Brain microvascular endothelial cell (primary cell): ENCODE measurements around the gene MCHR1.

Experiments
- DNase-seq: peaks from one replicate; pipeline ENCODE4 v3.0.0-alpha.2; 2020
- H3K27ac ChIP-seq: fragments of 250-450 bp; sonication (Bioruptor Pico); 2 replicates; pipeline ENCODE4 v1.5.1; 2020; ENCODE audit warnings: mild to moderate bottlenecking, moderate library complexity
- H3K27me3 ChIP-seq: fragments of 250-450 bp; sonication (Bioruptor Pico); replicated peaks from 2 replicates; pipeline ENCODE4 v1.5.1; 2020; ENCODE audit warnings: mild to moderate bottlenecking
- H3K36me3 ChIP-seq: fragments of 250-450 bp; sonication (Bioruptor Pico); replicated peaks from 2 replicates; pipeline ENCODE4 v1.5.1; 2020; ENCODE audit warnings: mild to moderate bottlenecking
- H3K4me3 ChIP-seq: 2 replicates; pipeline ENCODE4 v1.5.1; 2011; ENCODE audit warnings: low read depth, mild to moderate bottlenecking, control low read depth, low read length, moderate library complexity
- CTCF ChIP-seq: IDR thresholded peaks from 2 replicates; pipeline ENCODE4 v1.5.1; 2011; ENCODE audit warnings: low read depth, mild to moderate bottlenecking, moderate library complexity, low read length, control low read depth, inconsistent platforms; ENCODE audit errors: missing control alignments
- in situ Hi-C: cut with HindIII; loops from 2 replicates; pipeline ENCODE4 v1.10.0; 2017; ENCODE audit warnings: low sequenced_read_pairs, low pct_ligation_motif_present

MCHR1 gene

GRCh38 chr22:40703736-40704135 lies 24.5 kb downstream of the MCHR1 start:
- TF ChIP-seq CTCF = no peak
- in situ Hi-C loops = no loop called here
- Histone ChIP-seq H3K27me3 (peaks cover 12% of the 10 kb centered on the region), H3K36me3 (no peaks in the 10 kb centered on the region), H3K4me3 (no peak overlapping the region), H3K27ac (no peak overlapping the region)
- DNase-seq = no peak

GRCh38 chr22:40705918-40706682 lies 26.8 kb downstream of the MCHR1 start:
- no peak for TF ChIP-seq CTCF
- H3K27me3 ChIP-seq = peaks cover 7% of the 10 kb centered on the region
- no peak for DNase-seq
- H3K4me3 ChIP-seq = no peak overlapping the region
- no peak overlapping the region for H3K27ac ChIP-seq
- in situ Hi-C loops = no loop called here
- H3K36me3 ChIP-seq = no peaks in the 10 kb centered on the region

- no peaks in the 10 kb centered on the region for H3K36me3 ChIP-seq
- in situ Hi-C loops = no loop called here
- H3K4me3 ChIP-seq = no peak overlapping the region
- TF ChIP-seq CTCF = no peak
- no peak overlapping the region for H3K27ac ChIP-seq
- DNase-seq = no peak
- peaks cover 6% of the 10 kb centered on the region for H3K27me3 ChIP-seq
Measured at GRCh38 chr22:40707154-40707553, 27.9 kb downstream of the MCHR1 start.

GRCh38 chr22:40708177-40708576 lies 28.9 kb downstream of the MCHR1 start:
- no peak for TF ChIP-seq CTCF
- peaks cover 9% of the 10 kb centered on the region for H3K27me3 ChIP-seq
- no peaks in the 10 kb centered on the region for H3K36me3 ChIP-seq
- DNase-seq = no peak
- H3K27ac ChIP-seq = no peak overlapping the region
- no peak overlapping the region for H3K4me3 ChIP-seq
- in situ Hi-C loops = no loop called here

- no peak for DNase-seq
- Histone ChIP-seq H3K27ac (no peak overlapping the region), H3K36me3 (no peaks in the 10 kb centered on the region), H3K27me3 (peaks cover 9% of the 10 kb centered on the region), H3K4me3 (no peak overlapping the region)
- no peak for TF ChIP-seq CTCF
- in situ Hi-C loops = no loop called here
Measured at GRCh38 chr22:40709752-40710413, 30.6 kb downstream of the MCHR1 start.

GRCh38 chr22:40712311-40712710 lies 33.0 kb downstream of the MCHR1 start:
- peaks cover 4% of the 10 kb centered on the region for H3K27me3 ChIP-seq
- no peaks in the 10 kb centered on the region for H3K36me3 ChIP-seq
- no peak overlapping the region for H3K27ac ChIP-seq
- no peak for DNase-seq
- no peak for TF ChIP-seq CTCF
- H3K4me3 ChIP-seq = no peak overlapping the region
- in situ Hi-C loops = no loop called here
